ENCODE data around the gene DDIAS. TPM values are rescaled to one million over a fixed set of nuclear protein-coding genes. Genes with fewer than 3 reads are reported as not detected.

DDIAS gene
- total and polyA plus RNA-seq, 2 donors (not counting 3 experiments of a cell fraction or from before 2014, with no cell fraction given) = 4.5 to 9.2 TPM

DNA sequence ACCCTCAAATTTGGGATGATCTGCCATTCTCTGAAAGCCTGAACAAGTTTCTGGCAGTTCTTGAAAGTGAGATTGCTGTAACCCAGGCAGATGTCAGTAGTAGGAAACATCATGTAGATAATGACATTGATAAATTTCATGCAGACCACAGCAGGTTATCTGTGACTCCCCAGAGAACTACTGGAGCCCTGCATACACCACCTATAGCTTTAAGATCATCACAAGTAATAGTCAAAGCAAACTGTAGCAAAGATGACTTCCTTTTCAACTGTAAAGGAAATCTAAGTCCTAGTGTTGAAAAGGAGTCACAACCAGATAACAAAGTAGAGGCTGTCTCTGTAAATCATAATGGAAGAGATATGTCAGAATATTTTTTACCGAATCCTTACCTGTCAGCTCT is 31.0 kb downstream of the DDIAS start:
- dilution Hi-C loops (cut with MboI; ENCODE audit: extremely low pct_ligation_motif_present, low sequenced_read_pairs) = no loop called here
- Histone ChIP-seq H3K9me3 (replicated peaks; ENCODE audit: control insufficient read depth, insufficient read depth, low read length) (no peaks in the 10 kb centered on the region), H3K27ac (ENCODE audit: insufficient read depth, low read depth, low read length) (no peak overlapping the region), H3K4me1 (ENCODE audit: control insufficient read depth, extremely low read depth, insufficient read depth, low read length) (peaks cover 6% of the 10 kb centered on the region), H4K20me1 (replicated peaks; ENCODE audit: control insufficient read depth, extremely low read depth, insufficient read depth, low read length) (no peaks in the 10 kb centered on the region), H3K79me2 (ENCODE audit: control insufficient read depth, insufficient read depth, low read length) (no peaks in the 10 kb centered on the region), H3K27me3 (ENCODE audit: control insufficient read depth in 2 of 2, insufficient read depth in 2 of 2, low read length in 2 of 2) (no peaks in the 10 kb centered on the region), H3K36me3 (ENCODE audit: control insufficient read depth in 2 of 2, extremely low read depth in 1 of 2, insufficient read depth in 2 of 2, low read length in 2 of 2) (no peaks in the 10 kb centered on the region), H3K4me2 (ENCODE audit: insufficient read depth, low read length) (no peak overlapping the region), H3K9me1 (replicated peaks; ENCODE audit: control insufficient read depth, extremely low read depth, insufficient read depth, low read length) (no peaks in the 10 kb centered on the region), H2AFZ (ENCODE audit: low read depth, low read length) (no peak overlapping the region), H3K4me3 (replicated peaks in 1 of 3; ENCODE audit: insufficient read depth in 1 of 3, low read depth in 1 of 3, low read length in 3 of 3) (no peak overlapping the region), H3K9ac (replicated peaks; ENCODE audit: extremely low read depth, insufficient read depth, low read length) (no peak overlapping the region)
- DNase-seq (ENCODE audit: low read depth, low spot score) = no peak
- CTCF ChIA-PET = interaction anchor here (1.4 to 1.9 kb wide), 2 partner anchors 9 to 65 kb away, joined by 4 to 7 read pairs; no protein-coding TSS in a partner anchor
- POLR2A ChIA-PET = no interaction called here
- intact Hi-C loops (cut with micrococcal nuclease) = loop anchor here (5.0 kb wide), 1 partner anchor 45 kb away; no protein-coding TSS in a partner anchor
- no peak for FAIRE-seq
- no TSS peak for BruUV-seq (replicated peaks)
- no peak for TF ChIP-seq POLR2A (IDR thresholded peaks at IDR 0.05; ENCODE audit: low read depth, low read length)
- TF ChIP-seq MYC (IDR thresholded peaks at IDR 0.05; ENCODE audit: low read depth, low read length) = no peak
- no peak for TF ChIP-seq EZH2 (IDR thresholded peaks at IDR 0.05; ENCODE audit: borderline replicate concordance, low read depth, low read length, severe bottlenecking)
- TF ChIP-seq, protein P1, sequence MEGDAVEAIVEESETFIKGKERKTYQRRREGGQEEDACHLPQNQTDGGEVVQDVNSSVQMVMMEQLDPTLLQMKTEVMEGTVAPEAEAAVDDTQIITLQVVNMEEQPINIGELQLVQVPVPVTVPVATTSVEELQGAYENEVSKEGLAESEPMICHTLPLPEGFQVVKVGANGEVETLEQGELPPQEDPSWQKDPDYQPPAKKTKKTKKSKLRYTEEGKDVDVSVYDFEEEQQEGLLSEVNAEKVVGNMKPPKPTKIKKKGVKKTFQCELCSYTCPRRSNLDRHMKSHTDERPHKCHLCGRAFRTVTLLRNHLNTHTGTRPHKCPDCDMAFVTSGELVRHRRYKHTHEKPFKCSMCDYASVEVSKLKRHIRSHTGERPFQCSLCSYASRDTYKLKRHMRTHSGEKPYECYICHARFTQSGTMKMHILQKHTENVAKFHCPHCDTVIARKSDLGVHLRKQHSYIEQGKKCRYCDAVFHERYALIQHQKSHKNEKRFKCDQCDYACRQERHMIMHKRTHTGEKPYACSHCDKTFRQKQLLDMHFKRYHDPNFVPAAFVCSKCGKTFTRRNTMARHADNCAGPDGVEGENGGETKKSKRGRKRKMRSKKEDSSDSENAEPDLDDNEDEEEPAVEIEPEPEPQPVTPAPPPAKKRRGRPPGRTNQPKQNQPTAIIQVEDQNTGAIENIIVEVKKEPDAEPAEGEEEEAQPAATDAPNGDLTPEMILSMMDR (IDR thresholded peaks at IDR 0.05; ENCODE audit: extremely low read depth in 1 of 2, insufficient read depth in 1 of 2, low read depth in 1 of 2, low read length in 2 of 2) = no peak
- TF ChIP-seq JUN (IDR thresholded peaks at IDR 0.05; ENCODE audit: borderline replicate concordance, insufficient read depth, insufficient read length, low read depth) = no peak

DNA sequence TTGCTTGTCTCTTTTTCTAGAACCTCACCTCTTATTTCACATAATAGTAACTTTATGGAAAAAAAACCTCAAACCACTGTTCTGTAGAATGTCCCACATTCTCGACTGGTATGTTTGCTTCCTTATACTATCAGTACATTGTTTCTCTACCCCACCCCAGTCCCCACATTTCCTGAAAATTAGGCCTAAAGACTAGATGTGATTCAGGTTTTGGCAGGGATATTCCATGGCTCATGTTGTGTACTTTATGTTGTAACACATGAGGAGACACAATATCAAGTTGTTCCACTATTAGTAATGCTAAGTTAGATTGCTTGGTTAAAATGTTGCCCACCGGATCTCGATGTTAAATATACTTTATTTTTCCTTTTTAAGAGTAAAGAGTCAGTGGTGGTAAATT is 34.7 kb downstream of the DDIAS start:
- dilution Hi-C loops (cut with MboI; ENCODE audit: extremely low pct_ligation_motif_present, low sequenced_read_pairs) = no loop called here
- CTCF ChIA-PET = interaction anchor here (1.2 to 1.8 kb wide), 4 partner anchors 9 to 160 kb away, joined by 3 to 9 read pairs (median 4); no protein-coding TSS in a partner anchor
- TF ChIP-seq MYC (IDR thresholded peaks at IDR 0.05; ENCODE audit: low read depth, low read length) (no peak), POLR2A (IDR thresholded peaks at IDR 0.05; ENCODE audit: low read depth, low read length) (no peak), FOS (IDR thresholded peaks at IDR 0.05; ENCODE audit: borderline replicate concordance, insufficient read depth, low read length) (no peak), GATA2 (IDR thresholded peaks at IDR 0.05; ENCODE audit: insufficient read depth, insufficient read length, low read depth, low read length) (no peak), JUN (IDR thresholded peaks at IDR 0.05; ENCODE audit: borderline replicate concordance, insufficient read depth, insufficient read length, low read depth) (no peak), POLR2AphosphoS5 (IDR thresholded peaks at IDR 0.05; ENCODE audit: insufficient read depth, low read depth, low read length) (no peak)
- TF ChIP-seq, protein P1 (IDR thresholded peaks at IDR 0.05; ENCODE audit: extremely low read depth in 1 of 2, insufficient read depth in 1 of 2, low read depth in 1 of 2, low read length in 2 of 2) = no peak

More for the DNA sequence above, 34.7 kb downstream of the DDIAS start:
- no peaks in the 10 kb centered on the region for H3K36me3 ChIP-seq (ENCODE audit: control insufficient read depth in 2 of 2, extremely low read depth in 1 of 2, insufficient read depth in 2 of 2, low read length in 2 of 2)
- H3K4me3 ChIP-seq (replicated peaks in 1 of 3; ENCODE audit: insufficient read depth in 1 of 3, low read depth in 1 of 3, low read length in 3 of 3) = no peak overlapping the region
- no peaks in the 10 kb centered on the region for H3K27me3 ChIP-seq (ENCODE audit: control insufficient read depth in 2 of 2, insufficient read depth in 2 of 2, low read length in 2 of 2)
- POLR2A ChIA-PET = no interaction called here
- no peak overlapping the region for H3K9ac ChIP-seq (replicated peaks; ENCODE audit: extremely low read depth, insufficient read depth, low read length)
- no peaks in the 10 kb centered on the region for H3K9me3 ChIP-seq (replicated peaks; ENCODE audit: control insufficient read depth, insufficient read depth, low read length)
- H3K9me1 ChIP-seq (replicated peaks; ENCODE audit: control insufficient read depth, extremely low read depth, insufficient read depth, low read length) = no peaks in the 10 kb centered on the region
- no peaks in the 10 kb centered on the region for H4K20me1 ChIP-seq (replicated peaks; ENCODE audit: control insufficient read depth, extremely low read depth, insufficient read depth, low read length)
- BruUV-seq (replicated peaks) = no TSS peak
- FAIRE-seq (peak; percentile 26), DNase-seq (ENCODE audit: low read depth, low spot score) (peak; percentile 79)
- H3K4me1 ChIP-seq (ENCODE audit: control insufficient read depth, extremely low read depth, insufficient read depth, low read length) = peaks cover 6% of the 10 kb centered on the region
- H3K4me2 ChIP-seq (ENCODE audit: insufficient read depth, low read length) = peak overlapping the region; percentile 20
- H3K27ac ChIP-seq (ENCODE audit: insufficient read depth, low read depth, low read length) = no peak overlapping the region
- intact Hi-C loops (cut with micrococcal nuclease) = no loop called here
- peak overlapping the region; percentile 58 for H2AFZ ChIP-seq (ENCODE audit: low read depth, low read length)
- H3K79me2 ChIP-seq (ENCODE audit: control insufficient read depth, insufficient read depth, low read length) = no peaks in the 10 kb centered on the region
